NCI-H524 (cell line): ENCODE results near the gene INHBA.

ENCODE experiments used
- DNase-seq, 2 experiments: peaks; one replicate each; lab custom pipeline; 2025; lab: John Stamatoyannopoulos, UW

Gene INHBA

GRCh38 chr7:41688906-41689305, 14.0 kb downstream of the INHBA start:
- DNase-seq = no peak

DNA sequence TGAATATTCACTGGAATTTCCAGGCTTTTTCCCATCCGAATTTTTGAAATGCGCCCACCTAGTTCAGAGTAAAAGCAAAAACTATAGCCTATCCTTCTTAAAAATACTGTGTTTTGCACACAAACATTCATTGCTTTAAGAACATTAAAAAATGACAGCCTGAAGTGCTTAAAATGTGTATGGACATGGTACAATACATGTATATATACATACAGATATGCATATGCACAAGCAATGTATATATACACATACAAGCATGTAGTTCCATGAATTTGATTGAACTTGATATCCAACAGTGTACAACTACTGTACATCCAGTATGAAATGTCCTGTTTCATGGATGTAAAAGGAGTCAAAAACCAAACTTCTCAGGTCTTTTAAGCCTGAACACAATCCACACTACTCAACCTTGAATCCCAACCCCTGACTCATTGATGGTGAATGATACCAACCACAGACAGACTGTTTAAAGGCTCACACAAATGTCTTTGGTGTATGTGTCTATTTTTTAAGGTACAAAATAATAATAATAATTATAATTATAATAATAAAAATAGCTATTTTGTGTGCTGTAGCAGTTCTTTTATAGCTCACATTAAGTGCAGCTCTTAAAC, 14.8 kb downstream of the INHBA start:
- no peak for DNase-seq

GRCh38 chr7:41685684-41686083, 17.2 kb downstream of the INHBA start:
- no peak for DNase-seq

- no peak for DNase-seq
Observed at GRCh38 chr7:41682422-41682821, 20.5 kb downstream of the INHBA start.

DNA sequence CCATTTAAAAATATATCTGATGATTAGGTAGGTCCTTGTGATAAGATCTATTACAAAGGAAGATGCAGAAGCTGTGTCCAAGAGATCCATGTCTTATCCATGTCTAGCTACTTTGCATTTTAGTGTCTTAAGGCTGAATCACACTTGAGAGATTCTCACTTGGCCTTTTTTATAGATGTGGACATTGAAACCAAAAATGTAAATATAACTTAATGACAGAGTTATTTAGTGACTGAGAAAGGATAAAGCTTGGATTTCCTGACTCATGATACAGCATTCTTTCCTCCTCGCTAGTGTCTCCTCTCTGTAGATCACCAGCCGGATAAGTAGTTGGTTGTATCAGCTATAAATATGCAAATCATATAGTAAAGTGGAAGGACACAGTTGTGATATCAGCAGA, 23.3 kb downstream of the INHBA start:
- no peak for DNase-seq

DNA sequence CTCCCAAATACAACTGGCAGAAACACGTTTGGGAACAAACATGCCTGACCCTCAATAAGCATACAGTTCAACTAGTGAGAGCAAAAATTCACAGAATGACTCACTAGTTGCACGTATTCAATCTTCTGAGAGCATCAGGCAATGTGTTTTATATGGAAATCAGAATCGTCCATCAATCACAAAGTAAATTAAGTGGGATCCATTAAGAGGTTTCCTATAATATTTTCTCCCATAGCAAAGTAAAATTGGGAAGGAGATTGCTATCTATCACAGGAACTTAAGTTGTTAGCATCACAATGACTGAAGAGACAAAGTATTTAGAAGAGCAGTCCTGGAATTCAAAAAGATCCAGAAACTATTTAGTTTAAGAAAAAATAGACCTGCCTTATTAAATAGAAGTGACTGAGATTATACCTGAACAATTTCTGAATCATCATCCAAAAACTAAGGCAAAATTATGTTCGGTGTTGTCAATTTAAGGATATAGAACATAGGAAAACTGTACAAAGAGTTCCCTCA, 28.3 kb downstream of the INHBA start:
- DNase-seq = no peak

GRCh38 chr7:41661596-41661995, 41.3 kb downstream of the INHBA start:
- DNase-seq = no peak

GRCh38 chr7:41659539-41659938, 43.4 kb downstream of the INHBA start:
- no peak for DNase-seq

DNA sequence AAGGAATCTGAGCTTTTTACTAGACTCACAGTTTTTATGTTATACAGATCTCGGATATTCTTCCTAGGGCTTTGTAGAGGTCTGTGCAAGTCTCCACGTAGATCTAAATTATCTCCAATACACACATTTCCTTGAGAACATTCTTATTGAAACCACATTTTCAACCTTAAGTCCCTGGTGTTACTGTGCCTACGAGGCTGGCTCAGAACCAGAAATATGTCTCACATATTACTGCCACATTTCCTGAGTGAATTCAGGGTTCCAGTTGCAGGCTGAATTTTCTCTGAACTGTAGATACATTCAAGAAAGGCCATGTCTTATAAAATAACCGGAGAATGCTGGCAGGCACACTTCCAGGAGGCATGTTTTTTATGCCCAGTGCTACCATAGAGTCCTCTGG, 46.5 kb downstream of the INHBA start:
- DNase-seq = no peak

DNA sequence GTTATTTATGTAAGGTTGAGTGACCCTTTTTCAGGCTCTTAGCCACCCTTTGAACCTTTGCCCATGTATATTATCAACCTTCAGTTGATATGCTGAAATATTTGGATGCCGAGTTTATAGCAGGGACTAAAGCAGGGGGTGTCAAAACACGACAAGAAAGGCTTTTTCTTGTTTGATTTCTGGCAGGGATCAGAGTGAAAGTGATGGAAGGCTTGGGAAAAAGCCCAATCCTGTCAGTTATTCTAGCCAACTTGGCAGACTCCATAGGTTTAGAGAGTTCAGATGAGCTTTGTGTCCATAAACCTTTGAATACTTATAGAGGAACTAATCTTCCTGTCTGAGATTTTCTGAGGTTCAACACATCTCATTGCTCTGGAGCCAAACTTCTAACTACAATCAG, 47.5 kb downstream of the INHBA start:
- DNase-seq = no peak

DNA sequence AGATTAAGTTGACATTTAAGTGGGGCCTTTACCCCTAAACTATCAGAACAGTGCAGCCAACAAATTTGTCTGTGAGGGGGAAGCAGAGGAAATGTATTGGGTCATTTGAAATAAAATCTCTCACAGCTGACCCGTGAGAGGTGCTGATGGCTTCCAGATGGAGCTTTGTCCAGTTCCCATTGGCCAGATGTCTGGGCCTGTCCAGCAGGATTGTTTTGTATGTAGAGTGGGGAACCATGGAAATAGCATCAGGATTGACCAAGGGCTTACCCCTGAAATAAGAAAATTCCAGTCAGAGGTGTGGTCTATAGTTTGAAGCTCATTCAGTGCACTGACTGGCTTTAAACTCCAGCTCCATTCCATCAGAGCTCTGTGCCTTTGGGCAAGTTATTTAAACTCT, 50.6 kb downstream of the INHBA start:
- no peak for DNase-seq

DNA sequence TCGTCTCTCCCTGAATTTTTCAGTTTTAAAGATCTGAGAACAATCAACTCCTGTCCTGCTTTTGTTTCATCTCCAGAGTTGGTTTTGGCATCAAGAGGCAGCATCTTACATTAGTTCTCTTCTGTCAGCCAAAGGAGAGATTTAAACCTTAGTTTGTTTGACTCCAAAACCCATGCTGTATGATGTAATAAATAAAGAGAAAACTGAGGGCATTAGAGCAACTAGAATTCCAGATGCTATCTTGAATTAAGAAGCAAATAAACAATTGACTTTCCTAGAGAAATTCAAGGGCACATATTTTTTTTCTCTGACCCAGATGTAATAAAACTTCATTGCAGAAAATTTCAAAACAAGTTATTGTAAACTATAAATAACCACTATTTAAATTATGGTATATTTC, 54.4 kb downstream of the INHBA start:
- DNase-seq = no peak

- no peak for DNase-seq
Observed at GRCh38 chr7:41643616-41644015, 59.3 kb downstream of the INHBA start.

GRCh38 chr7:41641665-41642014, 61.2 kb downstream of the INHBA start:
- DNase-seq = no peak

DNA sequence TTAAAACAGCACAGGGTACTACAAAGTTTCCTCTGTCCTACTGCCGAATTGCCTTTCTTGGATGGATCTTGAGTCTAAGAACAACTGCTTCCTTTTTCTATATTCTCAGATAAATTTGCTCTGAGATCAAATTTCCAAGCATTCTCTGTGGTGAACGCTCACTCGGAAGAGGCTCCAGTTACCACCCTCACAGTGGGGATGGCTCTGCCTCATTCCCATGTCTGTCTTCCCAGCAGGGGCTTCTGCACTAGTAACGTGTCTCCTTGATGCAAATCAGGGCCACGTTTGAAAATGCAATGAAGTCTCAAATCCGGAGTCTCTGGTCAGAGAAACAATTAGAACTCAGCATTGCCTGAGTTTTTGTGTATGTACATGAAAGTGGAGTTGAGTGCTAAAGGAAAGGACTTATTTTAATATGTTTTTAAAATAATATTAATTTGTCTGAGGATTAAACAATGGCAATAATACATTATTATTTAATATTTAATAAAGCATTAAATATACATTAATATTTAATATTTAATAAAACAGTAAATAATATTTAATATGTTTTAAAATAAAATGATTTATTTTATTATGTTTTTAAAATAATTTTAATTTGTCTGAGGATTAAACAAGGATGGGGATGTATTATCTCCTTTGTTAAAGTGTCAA, 61.8 kb downstream of the INHBA start:
- no peak for DNase-seq

DNA sequence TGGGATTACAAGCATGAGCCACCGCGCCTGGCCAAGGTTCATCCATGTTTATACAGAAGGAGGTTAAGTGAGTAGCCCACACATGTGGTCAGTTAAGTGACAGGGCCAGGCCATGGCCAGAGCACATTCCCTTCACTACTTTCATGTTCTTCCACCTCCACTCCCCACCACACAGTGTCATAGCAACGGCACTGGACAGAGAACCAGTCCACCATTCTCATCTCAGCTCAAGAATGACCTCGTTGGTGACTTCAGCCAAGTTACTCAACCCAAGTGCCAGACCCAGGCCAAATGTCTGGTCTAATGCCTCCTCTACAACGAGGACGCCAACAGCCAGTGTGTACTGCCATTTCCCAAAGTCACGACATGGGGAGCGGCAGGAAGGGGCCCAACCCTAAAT, 62.4 kb downstream of the INHBA start:
- DNase-seq = no peak

DNA sequence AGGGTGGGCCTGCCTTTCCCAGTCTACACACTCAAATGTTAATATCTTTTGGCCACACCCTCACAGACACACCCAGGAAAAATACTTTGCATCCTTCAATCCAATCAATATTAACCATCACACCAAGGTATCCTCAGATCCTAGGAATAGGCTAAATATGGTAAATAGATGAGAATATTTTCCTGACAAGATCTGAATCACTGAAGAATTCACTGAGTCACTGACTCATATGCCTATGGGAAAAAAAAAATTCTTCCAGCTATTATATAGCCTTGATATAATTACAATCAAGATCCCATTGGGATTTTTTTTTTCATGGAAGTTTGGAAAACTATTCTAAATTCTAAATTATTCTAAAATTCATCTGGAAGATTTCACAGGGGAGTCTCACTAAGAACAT, 65.8 kb downstream of the INHBA start:
- DNase-seq = no peak
